B cell (primary cell): ENCODE data around the gene ABCC5. TPM values are rescaled to one million over a fixed set of nuclear protein-coding genes. Genes with fewer than 3 reads are reported as not detected.
A peak's percentile ranks its signal among the peaks of the same experiment; 100 is the strongest.

Source experiments
- ATAC-seq: fragments of 200-7000 bp; cut with Tn5 transposase; one replicate; pipeline ENCODE4 v1.10.0; 2021; ENCODE audit warnings: low read depth, mild to moderate bottlenecking, moderate number of reproducible peaks, moderate library complexity
- CTCF ChIA-PET: fragments of 350-600 bp; sonication (Branson Sonifier 250); formaldehyde crosslinking; loops from one replicate; lab custom pipeline; 2021; ENCODE audit warnings: antibody characterized with exemption, inconsistent platforms; lab: Charles Lee
- POLR2A ChIA-PET: fragments of 350-600 bp; sonication (Branson Sonifier 250); formaldehyde crosslinking; loops from one replicate; lab custom pipeline; 2021; ENCODE audit warnings: antibody characterized with exemption; lab: Charles Lee
- DNase-seq: peaks from one replicate; pipeline ENCODE4 v3.0.0; 2013
- H2AFZ ChIP-seq: 2 replicates; pipeline ENCODE4 v1.6.1; 2012; ENCODE audit warnings: mild to moderate bottlenecking, low read depth, low read length; ENCODE audit not compliant: insufficient read depth, poor library complexity, severe bottlenecking
- H3K27ac ChIP-seq, 2 donors: 1 replicate in 1 of 2; 2 replicates in 1 of 2; pipeline ENCODE4 v1.5.1; 2012 to 2013; ENCODE audit warnings: low read length in 2 of 2, mild to moderate bottlenecking in 2 of 2, moderate library complexity in 1 of 2
- H3K27me3 ChIP-seq, 4 experiments: fragments of 200-600 bp in 1 of 4; sonication (generic) in 1 of 4; replicated peaks in 1 of 4; 1 replicate in 2 of 4; 2 replicates in 2 of 4; pipeline versions ENCODE4 v1.6.1 to v1.7.0; 2013 to 2016; ENCODE audit warnings: low read length in 3 of 4, mild to moderate bottlenecking in 2 of 4, mixed read lengths in 1 of 4, moderate library complexity in 1 of 4; ENCODE audit not compliant: insufficient read depth in 4 of 4, control insufficient read depth in 3 of 4; ENCODE audit errors: control extremely low read depth in 1 of 4
- H3K36me3 ChIP-seq, 2 experiments: replicated peaks in 1 of 2; 1 replicate in 1 of 2; 2 replicates in 1 of 2; pipeline versions ENCODE4 v1.6.1 to v1.7.1; 2013; ENCODE audit warnings: low read length in 1 of 2; ENCODE audit not compliant: insufficient read depth in 2 of 2, control insufficient read depth in 1 of 2; ENCODE audit errors: control extremely low read depth in 1 of 2, extremely low read depth in 1 of 2
- H3K4me1 ChIP-seq, 2 donors: fragments of 200-600 bp in 1 of 2; sonication (generic) in 1 of 2; 1 replicate in 1 of 2; 2 replicates in 1 of 2; pipeline versions ENCODE4 v1.5.1 to v1.6.1; 2013 to 2017; ENCODE audit warnings: low read length in 2 of 2; ENCODE audit not compliant: control insufficient read depth in 2 of 2, insufficient read depth in 2 of 2
- H3K4me2 ChIP-seq: replicated peaks from 2 replicates; pipeline ENCODE3; 2012; ENCODE audit warnings: mild to moderate bottlenecking, low read depth, low read length; ENCODE audit not compliant: poor library complexity, severe bottlenecking
- H3K4me3 ChIP-seq, 5 experiments: fragments of 200-600 bp in 1 of 5; sonication (generic) in 1 of 5; 1 replicate in 3 of 5; 2 replicates in 2 of 5; pipeline versions ENCODE4 v1.5.1 to v1.7.0; 2011 to 2016; ENCODE audit warnings: low read length in 4 of 5, mild to moderate bottlenecking in 4 of 5, low read depth in 2 of 5, control low read depth in 1 of 5, moderate library complexity in 1 of 5; ENCODE audit not compliant: insufficient read depth in 1 of 5; ENCODE audit errors: control extremely low read depth in 1 of 5, extremely low read depth in 1 of 5
- H3K79me2 ChIP-seq: fragments of 200-600 bp; sonication (generic); one replicate; pipeline ENCODE4 v1.6.0; 2016; ENCODE audit warnings: low read length; ENCODE audit not compliant: control insufficient read depth, insufficient read depth
- H3K9ac ChIP-seq: fragments of 200-600 bp; sonication (generic); 2 replicates; pipeline ENCODE4 v1.6.1; 2017; ENCODE audit warnings: mild to moderate bottlenecking, low read length, moderate library complexity
- H3K9me3 ChIP-seq, 3 donors: one replicate each; pipeline versions ENCODE4 v1.6.1 to v1.7.1; 2013; ENCODE audit warnings: low read length in 2 of 3; ENCODE audit not compliant: control insufficient read depth in 2 of 3, insufficient read depth in 1 of 3; ENCODE audit errors: control extremely low read depth in 1 of 3
- H4K20me1 ChIP-seq: 2 replicates; pipeline ENCODE4 v1.6.0; 2012; ENCODE audit warnings: mild to moderate bottlenecking, low read length; ENCODE audit not compliant: insufficient read depth, control insufficient read depth, poor library complexity, severe bottlenecking
- H3K27ac Mint-ChIP-seq: one replicate; pipeline ENCODE4 v1.8.0; 2021; ENCODE audit warnings: mixed read lengths
- H3K27me3 Mint-ChIP-seq: one replicate; pipeline ENCODE4 v1.8.0; 2021; ENCODE audit warnings: mixed read lengths
- H3K4me1 Mint-ChIP-seq: one replicate; pipeline ENCODE4 v1.8.0; 2021; ENCODE audit warnings: mixed read lengths
- H3K4me3 Mint-ChIP-seq: one replicate; pipeline ENCODE4 v1.8.0; 2021; ENCODE audit warnings: mixed read lengths
- H3K9me3 Mint-ChIP-seq: one replicate; pipeline ENCODE4 v1.8.0; 2022; ENCODE audit warnings: mixed read lengths; ENCODE audit not compliant: insufficient read depth
- CTCF ChIP-seq: fragments of 200-600 bp; IDR thresholded peaks from one replicate; pipeline ENCODE4 v1.8.0; 2022; ENCODE audit warnings: antibody characterized with exemption, mild to moderate bottlenecking
- EZH2 ChIP-seq: IDR thresholded peaks from 2 replicates; pipeline ENCODE4 v1.6.1; 2012; ENCODE audit warnings: borderline replicate concordance, low read depth, mild to moderate bottlenecking, moderate library complexity, low read length; ENCODE audit not compliant: insufficient read depth, poor library complexity, severe bottlenecking
- WGBS: methylation state at CpG from one replicate; pipeline ENCODE4 v1.1.5; 2013; ENCODE audit warnings: missing lambda C conversion rate; ENCODE audit not compliant: insufficient coverage; 5-methylcytosine and 5-hydroxymethylcytosine counted together
- intact Hi-C: fragments of 100-400 bp; cut with micrococcal nuclease; formaldehyde crosslinking; loops from one replicate; pipeline ENCODE4 v1.10.0; 2022
- polyA minus RNA-seq: library from RNA; depleted of rRNA, polyadenylated mRNA; stranded (reverse); fragments of >200 nt; gene quantifications from 2 replicates; pipeline ENCODE4 v1.2.3, GENCODE V29; 2012
- polyA plus RNA-seq: library from polyadenylated mRNA; depleted of rRNA; stranded (reverse); fragments of >200 nt; gene quantifications from 2 replicates; pipeline ENCODE4 v1.2.3, GENCODE V29; 2012
- total RNA-seq, 2 donors: library from RNA; stranded (reverse); fragments of 120-200 nt in 1 of 2; gene quantifications; 1 replicate in 1 of 2; 2 replicates in 1 of 2; pipeline versions ENCODE4 v1.2.3 to v1.2.4, GENCODE V29; 2013 to 2022

ABCC5 gene
- total RNA-seq (29.5 and 31.7 TPM in 2 replicates), polyA plus RNA-seq (13.4 and 16.9 TPM in 2 replicates), polyA minus RNA-seq (6.4 and 9.2 TPM in 2 replicates)
- total RNA-seq (2013), result 12.5 TPM

GRCh38 chr3:184017672-184018423 is at the start of gene ABCC5:
Gene ABCC5, minus strand, starts transcription at chr3:184017884. Its CDS starts 3,492 bp downstream, at chr3:184014392.
- Histone ChIP-seq H3K4me1 (peaks cover 10 to 13% of the 10 kb centered on the region in 2 donors), H3K9ac (peak within 1 kb of the TSS; percentile 95), H3K4me2 (peak within 1 kb of the TSS; percentile 85), H4K20me1 (no peaks in the 10 kb centered on the region), H3K79me2 (peaks cover 11% of the 10 kb centered on the region), H2AFZ (peak within 1 kb of the TSS; percentile 100), H3K27me3 (no peaks in the 10 kb centered on the region), H3K36me3 (no peaks in the 10 kb centered on the region), H3K9me3 (no peaks in the 10 kb centered on the region), H3K4me3 (peak within 1 kb of the TSS; percentile 73 to 99 (median 93)), H3K27ac (peak within 1 kb of the TSS in 1 of 2 donors; percentile 10)
- POLR2A ChIA-PET, result interaction anchor here (0.8 to 1.0 kb wide), 2 partner anchors 123 to 232 kb away, joined by 3 read pairs; partner anchors contain the start of gene EEF1AKMT4
- Mint-ChIP-seq H3K4me1 (peaks cover 20% of the 10 kb centered on the region), H3K9me3 (no peaks in the 10 kb centered on the region), H3K4me3 (peak within 1 kb of the TSS; percentile 100), H3K27me3 (peaks cover 15% of the 10 kb centered on the region), H3K27ac (peak within 1 kb of the TSS; percentile 94)
- under 1% methylated on average over 54 of the region's 55 CpGs for WGBS
- TF ChIP-seq EZH2, result no peak
- TF ChIP-seq CTCF, result peak; percentile 81
- CTCF ChIA-PET, result interaction anchor here (0.7 to 5.6 kb wide), 15 partner anchors 11 to 298 kb away, joined by 3 to 84 read pairs (median 3); partner anchors contain the start of genes EIF2B5 and PARL
- intact Hi-C loops, result loop anchor here (1.0 to 5.0 kb wide), 9 partner anchors 113 to 795 kb away; partner anchors contain the start of genes EIF2B5, PARL, PSMD2 and VPS8
- peak; percentile 96 for ATAC-seq
- peak; percentile 89 for DNase-seq

- Histone ChIP-seq H3K4me3 (no peak overlapping the region), H3K27ac (no peak overlapping the region), H4K20me1 (no peaks in the 10 kb centered on the region), H3K36me3 (no peaks in the 10 kb centered on the region), H2AFZ (no peak overlapping the region), H3K4me2 (no peak overlapping the region), H3K4me1 (no peaks in the 10 kb centered on the region), H3K79me2 (no peaks in the 10 kb centered on the region), H3K9me3 (peaks cover 0 to 10% (median 0%) of the 10 kb centered on the region in 3 donors), H3K9ac (no peak overlapping the region), H3K27me3 (no peaks in the 10 kb centered on the region)
- Mint-ChIP-seq H3K4me3 (no peak overlapping the region), H3K4me1 (no peaks in the 10 kb centered on the region), H3K27me3 (peaks cover 19% of the 10 kb centered on the region), H3K9me3 (peaks cover 4% of the 10 kb centered on the region), H3K27ac (no peak overlapping the region)
- POLR2A ChIA-PET, result no interaction called here
- intact Hi-C loops, result no loop called here
- ATAC-seq, result no peak
- no peak for TF ChIP-seq EZH2
- no peak for TF ChIP-seq CTCF
- DNase-seq, result no peak
- WGBS, result no CpG with 5 or more reads among the region's 2 CpGs
- CTCF ChIA-PET, result no interaction called here
Observed at GRCh38 chr3:184066211-184066610, 48.5 kb upstream of the ABCC5 start.
